OCI-LY3 (cell line): ENCODE data around the gene MRPL21.

Source experiments
- EZH2phosphoT487 ChIP-seq: fragments of 200-600 bp; shearing (Covaris generic); IDR thresholded peaks from 2 replicates; pipeline ENCODE4 v1.6.1; 2018; ENCODE audit warnings: antibody characterized with exemption, mixed run types, low read depth
- TF ChIP-seq, protein P1 (sequence below): fragments of 200-600, 300-600 bp; sonication (generic); IDR thresholded peaks from 2 replicates; pipeline ENCODE4 v1.5.1; 2014; ENCODE audit warnings: antibody characterized with exemption, low read length, low read depth

DNA sequence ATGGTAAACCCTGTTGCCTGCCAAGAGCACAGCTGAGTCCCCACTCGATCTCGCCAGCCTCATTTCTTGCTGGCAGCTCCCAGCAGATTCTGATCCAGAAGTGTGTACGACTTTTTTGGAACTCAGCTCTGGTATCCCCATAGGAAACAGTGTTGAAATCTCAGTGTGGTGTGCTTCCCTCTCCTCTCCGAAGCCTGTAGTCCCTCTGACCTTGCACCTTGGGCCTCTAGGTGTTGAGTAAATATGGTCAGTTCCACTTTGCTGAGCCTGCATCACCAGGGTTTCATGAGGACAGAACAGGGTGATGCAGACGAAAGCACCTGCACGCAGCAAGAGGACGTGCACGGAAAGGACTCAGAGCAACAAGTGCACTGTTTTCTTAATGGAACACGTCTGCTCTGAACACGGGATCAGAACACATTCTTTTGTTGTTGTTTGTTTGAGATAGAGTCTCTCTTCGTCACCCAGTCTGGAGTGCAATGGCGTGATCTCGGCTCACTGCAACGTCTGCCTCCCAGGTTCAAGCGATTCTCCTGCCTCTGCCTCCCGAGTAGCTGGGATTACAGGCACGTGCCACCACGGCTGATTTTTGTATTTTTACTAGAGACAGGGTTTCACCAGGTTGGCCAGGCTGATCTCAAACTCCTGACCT, 58.2 kb downstream of the MRPL21 start:
- TF ChIP-seq, protein P1, sequence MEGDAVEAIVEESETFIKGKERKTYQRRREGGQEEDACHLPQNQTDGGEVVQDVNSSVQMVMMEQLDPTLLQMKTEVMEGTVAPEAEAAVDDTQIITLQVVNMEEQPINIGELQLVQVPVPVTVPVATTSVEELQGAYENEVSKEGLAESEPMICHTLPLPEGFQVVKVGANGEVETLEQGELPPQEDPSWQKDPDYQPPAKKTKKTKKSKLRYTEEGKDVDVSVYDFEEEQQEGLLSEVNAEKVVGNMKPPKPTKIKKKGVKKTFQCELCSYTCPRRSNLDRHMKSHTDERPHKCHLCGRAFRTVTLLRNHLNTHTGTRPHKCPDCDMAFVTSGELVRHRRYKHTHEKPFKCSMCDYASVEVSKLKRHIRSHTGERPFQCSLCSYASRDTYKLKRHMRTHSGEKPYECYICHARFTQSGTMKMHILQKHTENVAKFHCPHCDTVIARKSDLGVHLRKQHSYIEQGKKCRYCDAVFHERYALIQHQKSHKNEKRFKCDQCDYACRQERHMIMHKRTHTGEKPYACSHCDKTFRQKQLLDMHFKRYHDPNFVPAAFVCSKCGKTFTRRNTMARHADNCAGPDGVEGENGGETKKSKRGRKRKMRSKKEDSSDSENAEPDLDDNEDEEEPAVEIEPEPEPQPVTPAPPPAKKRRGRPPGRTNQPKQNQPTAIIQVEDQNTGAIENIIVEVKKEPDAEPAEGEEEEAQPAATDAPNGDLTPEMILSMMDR, result no peak
- TF ChIP-seq EZH2phosphoT487, result no peak
